ENCODE results near the gene ZNF285.
"Not testable (repeated sequence)": the region's sequence is repeated elsewhere in the genome, so short reads cannot be mapped to it uniquely, and the experiment has no call there.

Gene ZNF285

DNA sequence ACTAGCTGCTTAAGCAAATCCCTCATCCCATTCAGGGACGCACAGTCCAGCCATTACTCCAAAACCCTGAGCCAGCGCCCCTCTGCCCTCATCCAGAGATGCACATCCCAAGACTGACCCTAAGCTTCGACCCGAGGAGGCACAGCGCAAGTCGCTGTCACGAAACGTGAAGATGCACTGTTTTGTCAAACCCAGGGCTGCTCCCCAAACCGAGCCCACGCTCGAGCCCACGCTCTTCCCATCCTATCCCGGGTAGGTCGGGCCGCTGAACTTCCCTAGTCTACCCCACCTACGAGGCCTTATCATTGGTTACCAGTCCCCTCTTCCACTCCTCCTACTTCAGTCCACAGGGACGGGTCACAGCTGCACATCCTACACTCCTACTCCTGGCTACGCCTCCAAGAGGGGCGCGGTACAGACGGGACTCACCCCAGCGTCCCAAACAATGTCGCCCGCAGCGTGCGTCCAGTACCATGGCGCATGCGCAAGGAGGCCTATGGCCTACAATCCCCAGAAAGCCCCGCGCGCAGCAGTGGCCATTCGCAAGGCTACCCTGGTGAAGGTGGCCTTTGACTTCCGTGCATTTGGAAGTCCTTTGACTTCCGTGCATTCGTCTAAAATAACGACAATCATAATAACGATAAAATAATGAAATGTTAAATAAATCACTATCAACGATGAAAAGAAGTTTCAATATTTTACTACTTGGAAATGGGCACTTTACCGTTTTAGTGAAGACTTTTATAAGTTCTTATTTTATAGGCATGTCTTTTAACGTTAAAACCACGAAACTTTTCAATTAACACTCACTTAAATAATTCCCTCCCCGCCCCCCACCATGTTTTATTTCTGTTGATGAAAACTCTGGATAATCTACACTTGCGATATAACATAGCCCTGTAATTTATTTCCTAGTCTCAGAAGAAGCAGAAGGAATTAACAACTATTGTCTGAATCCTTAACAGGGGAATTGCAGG is at the start of gene ZNF285:
Gene ZNF285, minus strand, starts transcription at position 470 of the 977 bp plus-strand sequence. CDS start 4,395 bp downstream, outside the sequence.
- no peak for DNase-seq

- peak; percentile 68 for DNase-seq
Measured at GRCh38 chr19:44447916-44448674, 46.7 kb upstream of the ZNF285 start, which contains the start of gene ZNF229. ZNF229 (minus strand) TSS chr19:44448472; CDS start chr19:44442847, 5,625 bp downstream.

- DNase-seq: no peak
Measured at GRCh38 chr19:44438441-44438840, 37.0 kb upstream of the ZNF285 start.

GRCh38 chr19:44435441-44435840 is 34.0 kb upstream of the ZNF285 start:
- DNase-seq: no peak

DNA sequence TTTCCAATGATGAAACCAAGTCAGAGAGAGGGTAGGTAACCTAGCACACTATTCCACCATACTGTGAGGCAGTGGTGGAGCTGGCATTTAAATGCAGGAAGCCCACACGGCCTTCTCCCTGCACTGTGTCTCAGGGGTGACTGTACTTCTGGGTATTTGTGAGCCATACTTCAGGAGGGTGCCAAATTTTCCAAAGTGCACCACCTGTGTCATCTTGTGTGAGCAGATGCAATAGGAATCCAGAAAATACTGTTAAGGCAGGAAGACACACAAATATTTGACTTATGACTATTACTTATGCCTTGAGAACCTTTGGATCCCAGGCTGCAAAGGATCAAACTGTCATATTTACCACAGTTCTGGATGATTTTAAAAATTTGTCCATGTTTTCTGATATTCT is 29.5 kb upstream of the ZNF285 start:
- DNase-seq: no peak

GRCh38 chr19:44415553-44415952 is 14.1 kb upstream of the ZNF285 start:
- not testable (repeated sequence) for DNase-seq

- not testable (repeated sequence) for DNase-seq
Measured at GRCh38 chr19:44389268-44389667, 12.1 kb downstream of the ZNF285 start.

GRCh38 chr19:44374789-44375188 is 26.6 kb downstream of the ZNF285 start:
- no peak for DNase-seq

DNA sequence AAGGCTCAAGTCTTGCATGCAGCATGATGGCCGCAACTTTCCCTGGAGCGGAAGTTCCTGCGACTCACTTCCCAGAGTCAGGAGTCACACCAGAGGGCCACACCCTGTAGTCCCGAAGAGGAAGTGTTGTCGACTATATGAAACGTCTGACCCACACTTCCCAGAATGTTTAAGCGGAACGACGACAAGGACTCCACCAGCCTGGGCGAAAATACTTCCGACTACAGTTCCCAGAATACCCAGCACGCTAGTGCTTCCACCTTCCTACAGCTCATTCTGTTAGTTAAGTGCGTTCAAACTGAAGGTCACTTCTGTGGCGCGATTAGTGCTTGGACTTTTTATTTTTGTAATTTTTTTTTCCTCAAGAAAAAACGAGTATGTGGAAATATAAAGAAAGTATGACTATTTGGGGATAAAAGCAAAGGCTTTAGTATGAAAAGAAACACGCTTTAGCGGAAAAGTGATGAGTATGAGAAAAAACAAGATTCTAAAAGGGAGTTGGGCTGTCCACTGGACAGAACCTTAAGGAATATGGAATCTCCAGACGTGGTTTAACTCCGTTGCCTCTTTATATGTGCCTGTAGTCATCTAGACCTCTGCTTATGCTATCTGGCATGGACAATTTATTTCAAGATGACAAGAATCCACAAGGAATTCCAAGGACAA is 29.5 kb downstream of the ZNF285 start:
- DNase-seq: no peak

DNA sequence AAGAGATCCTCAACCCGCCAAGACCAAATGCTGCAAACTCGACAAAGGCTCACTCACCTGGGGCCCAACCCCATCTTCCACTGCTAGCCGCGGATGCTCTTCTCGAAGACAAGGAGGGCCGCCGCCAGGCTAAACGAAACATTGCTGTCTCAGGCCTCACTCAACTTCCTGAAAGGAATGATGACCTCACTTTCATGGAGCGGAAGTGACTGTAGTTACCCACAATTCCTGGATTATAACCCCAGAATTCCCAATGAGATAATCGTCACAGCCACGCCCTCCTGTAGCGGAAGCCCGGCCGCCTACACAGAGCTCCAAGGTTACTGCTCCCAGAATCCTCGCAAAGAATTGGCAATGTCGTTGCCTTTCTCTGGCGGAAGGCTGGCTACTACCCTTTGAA is 34.4 kb downstream of the ZNF285 start:
- no peak for DNase-seq

GRCh38 chr19:44356383-44357111 is 44.9 kb downstream of the ZNF285 start, which contains the start of gene ZNF112:
ZNF112 (minus strand) TSS chr19:44356680; CDS start chr19:44340539, 16,141 bp downstream.
- peak; percentile 96 for DNase-seq

GRCh38 chr19:44346556-44346955 is 54.9 kb downstream of the ZNF285 start:
- no peak for DNase-seq

DNA sequence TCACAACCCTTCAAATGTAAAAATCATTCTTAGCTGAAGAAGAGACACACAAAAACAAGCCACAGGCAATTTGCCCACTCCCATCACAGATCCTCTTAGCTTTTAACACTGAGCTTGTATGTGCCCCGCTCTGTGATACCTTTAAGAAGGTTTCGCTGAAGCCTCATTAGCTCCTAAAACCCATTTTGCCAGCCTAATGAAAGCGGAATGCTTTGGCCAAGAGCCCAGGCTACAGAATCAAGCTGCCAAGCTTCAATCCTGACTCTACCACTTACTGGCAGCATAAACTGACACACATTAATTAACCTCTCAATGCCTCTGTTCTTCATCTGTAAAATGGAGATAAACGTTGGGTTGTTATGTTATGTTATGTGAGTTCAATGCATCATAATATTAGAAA is 55.4 kb downstream of the ZNF285 start:
- no peak for DNase-seq

DNA sequence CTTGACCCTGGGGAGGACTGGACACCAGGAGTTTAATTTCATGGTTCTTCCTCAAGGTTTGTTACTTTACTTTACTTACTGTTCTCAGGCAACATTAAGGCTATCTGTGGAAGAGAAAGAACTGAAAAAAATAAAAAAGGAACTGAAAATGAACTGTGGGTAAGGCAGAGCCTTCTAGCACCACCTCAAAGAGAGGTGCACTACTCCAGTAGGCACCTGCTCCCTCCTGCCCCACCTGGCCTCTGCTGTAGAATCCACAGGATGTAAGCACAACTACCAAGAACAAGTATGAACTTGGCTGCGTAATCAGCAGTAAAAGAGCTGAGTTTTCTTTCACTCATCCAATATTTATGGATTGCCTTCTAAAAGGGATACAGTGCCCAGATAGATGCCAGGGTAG is 57.2 kb downstream of the ZNF285 start:
- DNase-seq: no peak

GRCh38 chr19:44341794-44342193 is 59.6 kb downstream of the ZNF285 start:
- DNase-seq: no peak

- DNase-seq: not testable (repeated sequence)
Measured at GRCh38 chr19:44334639-44335038, 66.8 kb downstream of the ZNF285 start.
